ENCODE measurements around the gene HSD17B8. TPM values are rescaled to one million over a fixed set of nuclear protein-coding genes. Genes with fewer than 3 reads are reported as not detected.
A peak's percentile ranks its signal among the peaks of the same experiment; 100 is the strongest.

HSD17B8 gene
- total RNA-seq, 1 donor from 2014 or later, result 13.4 TPM

- DNase-seq, result no peak
Measured at GRCh38 chr6:33192671-33193602, 11.5 kb upstream of the HSD17B8 start.

DNA sequence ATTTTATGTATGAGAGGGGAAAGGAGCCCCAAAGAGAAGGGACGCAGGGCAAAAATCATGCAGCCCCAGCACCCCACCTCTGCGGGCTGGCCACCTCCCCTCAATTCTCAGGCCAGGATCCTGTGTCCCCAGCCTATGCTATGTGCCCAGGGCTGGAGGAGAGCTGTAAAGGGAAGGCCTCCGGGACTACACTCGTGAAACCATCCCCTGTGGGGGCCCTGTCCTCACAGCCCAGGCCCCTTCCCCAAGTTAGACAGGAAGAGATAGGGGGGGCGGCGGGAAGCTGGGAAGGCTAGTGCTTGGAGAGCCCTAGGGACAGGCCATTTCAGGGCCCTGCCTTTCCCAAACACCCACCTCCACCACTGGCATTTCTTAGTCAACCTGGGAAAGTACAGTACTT, 10.8 kb upstream of the HSD17B8 start:
- DNase-seq, result no peak

GRCh38 chr6:33194431-33194979, 9.9 kb upstream of the HSD17B8 start:
- DNase-seq, result no peak

DNA sequence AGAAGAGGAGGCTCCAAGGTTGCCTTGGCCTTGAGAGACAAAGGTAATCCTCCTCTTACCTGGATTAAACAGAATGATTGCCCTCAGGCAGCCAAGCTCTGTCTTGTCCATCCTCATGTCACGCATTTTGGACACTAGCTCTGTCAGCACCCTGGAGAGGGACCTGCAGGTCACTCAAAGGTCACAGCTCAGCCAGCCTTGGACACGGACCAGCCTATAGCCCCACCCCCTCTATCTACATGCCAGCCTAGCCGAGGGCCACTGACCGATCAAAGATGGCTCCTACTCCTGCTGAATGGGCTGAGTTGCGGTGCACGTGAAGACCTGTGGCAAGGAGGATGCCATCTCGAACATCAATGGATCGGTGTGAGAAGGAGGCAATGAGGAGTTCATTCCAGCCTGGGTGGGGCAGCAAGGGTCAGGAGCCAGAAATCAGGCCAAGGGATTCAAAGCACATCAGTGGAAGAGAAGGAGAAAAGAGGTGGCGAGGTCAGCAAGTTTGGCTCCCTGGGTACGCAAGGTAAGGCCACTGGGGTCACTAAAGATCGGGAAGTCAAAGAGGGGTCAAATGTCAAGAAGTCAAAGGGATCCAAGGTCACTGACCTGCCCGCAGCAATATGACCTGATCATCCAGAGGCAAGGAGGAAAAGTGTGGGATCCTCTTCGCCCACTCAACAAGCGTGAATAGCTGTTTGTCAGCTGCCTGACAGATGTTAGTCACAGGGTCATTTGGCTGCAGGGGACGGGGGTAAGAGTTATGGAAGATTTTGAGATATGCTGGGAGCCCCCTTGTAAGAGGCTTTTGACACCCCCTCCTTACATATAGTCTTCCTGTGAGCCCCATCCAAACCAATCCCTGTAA, 8.9 kb upstream of the HSD17B8 start:
- DNase-seq, result no peak

- no peak for DNase-seq
Measured at GRCh38 chr6:33197431-33198048, 6.9 kb upstream of the HSD17B8 start.

DNA sequence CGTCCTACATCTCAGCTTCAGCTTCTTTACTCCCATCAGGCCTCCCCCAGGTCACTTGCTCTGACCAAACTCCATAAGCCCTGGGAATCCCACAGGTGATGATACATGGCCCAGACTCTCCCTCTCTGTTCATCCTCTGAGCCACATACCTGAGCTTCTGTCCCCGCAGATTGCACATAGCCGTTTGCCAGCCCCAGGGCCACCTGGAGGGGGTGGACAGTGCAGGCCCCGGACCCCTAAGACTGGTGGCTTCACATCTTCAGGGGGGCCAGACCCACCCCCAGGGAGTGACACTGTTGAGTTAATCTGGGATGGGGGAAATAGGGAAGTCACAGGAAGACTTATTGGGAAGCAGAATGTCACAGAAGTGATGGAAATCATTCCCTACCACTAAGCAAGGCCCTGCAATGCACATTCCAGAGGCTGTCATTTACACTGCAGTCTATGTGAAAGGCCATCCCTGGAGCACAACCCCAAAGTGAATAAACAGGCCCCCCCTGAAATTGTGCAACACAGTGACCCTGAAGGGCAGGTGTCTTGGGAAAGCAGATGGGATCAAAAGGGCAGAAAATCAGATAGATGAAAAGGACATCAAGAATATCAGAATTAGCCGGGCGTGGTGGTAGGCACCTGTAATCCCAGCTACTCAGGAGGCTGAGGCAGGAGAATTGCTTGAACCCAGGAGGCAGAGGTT, 6.1 kb upstream of the HSD17B8 start:
- no peak for DNase-seq

DNA sequence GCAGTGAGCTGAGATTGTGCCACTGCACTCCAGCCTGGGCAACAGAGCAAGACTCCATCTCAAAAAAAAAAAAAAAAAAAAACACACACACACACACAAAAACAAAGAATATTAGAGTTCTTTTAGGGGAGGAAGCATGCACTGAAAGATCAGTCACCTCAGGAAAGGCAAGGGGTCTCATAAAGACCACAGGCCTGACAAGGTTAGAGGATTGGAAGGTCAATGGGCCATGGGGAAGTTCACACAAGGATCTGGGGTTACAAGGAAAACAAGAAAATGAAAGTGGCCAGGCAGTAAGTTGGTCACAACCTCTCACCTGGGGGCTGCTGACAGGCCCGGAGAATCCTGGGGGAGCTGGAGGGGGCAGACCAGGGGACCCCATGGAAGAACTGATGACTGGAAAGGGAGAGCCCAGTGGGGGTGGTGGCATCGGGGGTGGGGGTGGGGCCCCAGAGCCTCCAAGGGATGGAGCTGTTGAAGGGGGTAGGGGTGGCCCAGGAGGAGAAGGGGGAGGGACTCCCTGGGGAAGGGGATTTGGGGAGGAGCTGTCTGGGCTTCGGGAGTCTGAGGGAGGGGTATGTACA, 5.5 kb upstream of the HSD17B8 start:
- no peak for DNase-seq

DNA sequence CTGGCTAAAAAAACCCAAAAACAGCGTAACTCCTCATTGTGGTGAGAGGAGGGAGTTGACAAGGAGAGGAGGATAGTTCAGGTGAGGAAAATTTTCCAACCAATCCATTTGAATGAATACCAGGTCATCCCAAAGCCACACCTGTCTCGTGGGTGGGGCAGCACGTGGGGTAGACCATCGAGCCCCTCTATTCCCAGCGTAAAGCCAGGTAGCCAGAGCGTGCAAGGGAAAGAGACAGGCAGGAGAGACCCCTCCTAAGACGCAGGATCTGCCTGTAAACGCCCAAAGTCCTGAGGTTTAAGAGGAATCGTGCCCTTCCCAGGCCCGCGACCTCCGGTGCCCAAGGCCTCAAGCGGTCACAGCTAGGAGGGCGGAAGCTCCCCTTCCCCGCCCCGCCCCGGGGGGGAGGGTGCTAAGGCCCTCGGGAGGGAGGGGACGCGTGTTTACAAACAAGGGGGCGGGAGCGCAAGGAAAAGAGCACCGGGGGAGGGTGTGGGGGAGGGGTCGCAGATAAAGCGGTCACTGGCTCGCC, 4.7 kb upstream of the HSD17B8 start:
- DNase-seq, result peak; percentile 69

DNA sequence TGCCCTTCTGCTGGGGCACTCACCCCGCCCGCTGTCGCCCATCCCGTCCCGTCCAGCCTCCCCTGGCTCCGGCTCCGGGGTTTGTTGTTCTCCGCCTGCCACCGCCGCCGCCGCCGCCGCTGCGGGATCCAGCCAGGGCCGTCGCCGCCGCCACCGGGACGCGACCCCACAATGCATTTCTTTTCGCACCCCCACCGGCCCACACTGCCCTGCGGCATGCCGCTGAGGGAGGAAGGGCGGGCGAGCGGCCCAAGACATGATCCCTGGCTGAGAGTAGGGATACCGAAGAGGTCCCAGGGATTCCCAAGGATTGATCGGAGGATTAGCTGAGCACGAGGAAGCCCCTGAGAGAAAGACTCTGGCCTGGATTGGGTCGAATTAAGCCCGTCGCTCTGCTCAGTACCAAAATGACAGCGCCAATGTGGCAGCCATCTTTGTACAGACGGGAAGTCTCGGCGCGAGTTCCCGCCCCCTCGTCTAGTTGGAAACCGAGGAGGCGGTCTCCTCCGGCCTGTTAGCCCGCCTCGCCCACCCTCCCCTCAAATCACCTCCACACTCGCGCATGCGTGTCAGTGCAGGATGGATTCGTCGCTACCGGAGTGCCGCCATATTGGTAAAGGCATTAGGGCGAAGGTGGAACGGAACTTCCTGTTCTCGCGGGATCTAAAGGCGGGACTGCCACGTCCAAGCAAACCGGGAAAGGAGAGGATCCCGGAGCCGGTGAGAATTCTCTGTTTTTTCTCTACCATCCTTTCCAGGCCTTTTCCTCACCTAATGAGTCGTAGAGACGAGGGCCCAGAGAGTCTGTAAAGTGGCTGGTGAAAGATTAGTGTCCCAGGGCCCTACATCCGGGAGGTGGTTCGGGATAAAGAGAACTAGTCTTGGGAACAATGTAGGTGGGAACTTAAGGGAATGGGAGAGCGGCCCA, 4.0 kb upstream of the HSD17B8 start, which contains the start of the genes RXRB and SLC39A7:
RXRB (minus strand) TSS at position 447 of the 928 bp plus-strand sequence; CDS start at position 258, 189 bp downstream.
SLC39A7 (plus strand) TSS at position 649 of the 928 bp plus-strand sequence. CDS start 379 bp downstream, outside the sequence.
- DNase-seq, result peak; percentile 100

DNA sequence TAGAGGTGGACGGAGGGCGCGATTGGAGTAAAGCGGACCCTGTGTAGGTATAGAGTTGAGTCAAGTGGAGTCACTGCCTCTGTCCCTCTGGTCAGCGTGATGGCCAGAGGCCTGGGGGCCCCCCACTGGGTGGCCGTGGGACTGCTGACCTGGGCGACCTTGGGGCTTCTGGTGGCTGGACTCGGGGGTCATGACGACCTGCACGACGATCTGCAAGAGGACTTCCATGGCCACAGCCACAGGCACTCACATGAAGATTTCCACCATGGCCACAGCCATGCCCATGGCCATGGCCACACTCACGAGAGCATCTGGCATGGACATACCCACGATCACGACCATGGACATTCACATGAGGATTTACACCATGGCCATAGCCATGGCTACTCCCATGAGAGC, 3.3 kb upstream of the HSD17B8 start:
- DNase-seq, result no peak

- DNase-seq, result no peak
Measured at GRCh38 chr6:33201935-33202334, 2.5 kb upstream of the HSD17B8 start.

DNA sequence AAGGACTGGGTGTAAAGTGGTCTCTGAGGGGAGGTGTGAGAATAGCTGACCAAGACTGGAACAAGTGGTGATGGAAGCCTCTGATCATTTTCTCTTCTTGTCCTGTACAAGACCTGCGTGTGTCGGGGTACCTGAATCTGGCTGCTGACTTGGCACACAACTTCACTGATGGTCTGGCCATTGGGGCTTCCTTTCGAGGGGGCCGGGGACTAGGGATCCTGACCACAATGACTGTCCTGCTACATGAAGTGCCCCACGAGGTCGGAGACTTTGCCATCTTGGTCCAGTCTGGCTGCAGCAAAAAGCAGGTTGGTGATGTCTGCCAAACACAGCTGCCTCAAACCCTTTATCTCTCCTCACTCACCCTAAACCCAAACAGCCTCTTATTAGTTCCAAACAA, 1.7 kb upstream of the HSD17B8 start:
- DNase-seq, result no peak

DNA sequence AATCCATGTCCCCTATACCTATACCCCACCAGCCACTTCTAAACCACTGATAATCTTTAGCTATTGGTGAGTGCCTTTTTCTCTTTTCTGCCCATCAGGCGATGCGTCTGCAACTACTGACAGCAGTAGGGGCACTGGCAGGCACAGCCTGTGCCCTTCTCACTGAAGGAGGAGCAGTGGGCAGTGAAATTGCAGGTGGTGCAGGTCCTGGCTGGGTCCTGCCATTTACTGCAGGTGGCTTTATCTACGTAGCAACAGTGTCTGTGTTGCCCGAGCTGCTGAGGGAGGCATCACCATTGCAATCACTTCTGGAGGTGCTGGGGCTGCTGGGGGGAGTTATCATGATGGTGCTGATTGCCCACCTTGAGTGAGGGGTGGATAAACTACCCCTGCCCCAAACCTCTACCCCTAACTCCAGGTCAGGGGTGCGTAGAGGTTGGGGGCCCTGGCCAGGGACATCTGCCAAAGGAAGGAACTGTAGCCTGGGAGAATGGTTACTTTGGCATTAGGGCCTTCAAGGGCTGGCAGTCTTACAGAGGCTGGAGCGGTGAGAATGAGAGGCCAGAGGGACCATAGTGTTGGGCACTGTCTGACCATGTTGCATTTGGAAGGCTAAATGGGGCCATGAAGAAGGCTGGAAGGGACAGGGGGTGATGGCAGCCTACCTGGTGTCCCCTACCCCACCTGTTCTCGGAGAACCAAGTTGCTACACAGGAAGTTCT, 851 bp upstream of the HSD17B8 start:
- DNase-seq, result no peak

- no peak for DNase-seq
Measured at GRCh38 chr6:33204165-33204414, 365 bp upstream of the HSD17B8 start.

- no peak for DNase-seq
Measured at GRCh38 chr6:33205191-33206026, 954 bp downstream of the HSD17B8 start.

DNA sequence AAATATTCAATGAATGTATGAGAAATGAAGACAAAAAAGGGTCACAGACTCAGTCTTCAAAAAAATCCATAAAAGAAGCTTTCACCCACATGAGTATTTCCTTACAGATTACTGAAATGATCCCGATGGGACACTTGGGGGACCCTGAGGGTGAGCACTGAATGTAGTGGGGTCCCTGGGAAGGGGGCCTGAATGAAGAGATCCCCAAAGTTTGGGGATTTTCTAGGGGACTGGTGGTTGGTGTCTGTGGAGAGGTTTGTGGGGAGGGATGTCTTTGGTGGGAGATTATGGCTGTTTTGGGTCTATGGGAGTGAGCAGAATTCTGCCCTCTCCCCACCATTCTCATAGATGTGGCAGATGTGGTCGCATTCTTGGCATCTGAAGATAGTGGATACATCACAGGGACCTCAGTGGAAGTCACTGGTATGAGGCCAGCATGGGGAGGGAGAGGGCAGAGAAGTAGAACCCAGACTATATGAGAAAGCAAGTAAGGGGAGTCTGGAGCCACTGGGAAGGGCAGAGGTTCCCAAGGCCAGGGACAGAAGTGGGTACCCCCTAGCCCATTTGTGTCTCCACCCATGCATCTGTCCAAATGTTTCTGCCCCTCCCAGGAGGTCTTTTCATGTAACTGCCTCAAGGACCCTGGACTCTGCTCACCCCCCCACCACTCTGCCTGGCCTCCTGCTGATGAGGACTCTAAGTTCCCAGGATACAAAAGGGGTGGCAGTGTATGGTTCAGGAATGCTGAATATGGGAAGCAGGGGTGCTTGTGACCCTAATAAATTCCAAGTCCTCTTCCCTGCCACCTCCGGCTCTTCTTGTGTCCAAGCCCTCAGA, 1.8 kb downstream of the HSD17B8 start:
- DNase-seq, result no peak

DNA sequence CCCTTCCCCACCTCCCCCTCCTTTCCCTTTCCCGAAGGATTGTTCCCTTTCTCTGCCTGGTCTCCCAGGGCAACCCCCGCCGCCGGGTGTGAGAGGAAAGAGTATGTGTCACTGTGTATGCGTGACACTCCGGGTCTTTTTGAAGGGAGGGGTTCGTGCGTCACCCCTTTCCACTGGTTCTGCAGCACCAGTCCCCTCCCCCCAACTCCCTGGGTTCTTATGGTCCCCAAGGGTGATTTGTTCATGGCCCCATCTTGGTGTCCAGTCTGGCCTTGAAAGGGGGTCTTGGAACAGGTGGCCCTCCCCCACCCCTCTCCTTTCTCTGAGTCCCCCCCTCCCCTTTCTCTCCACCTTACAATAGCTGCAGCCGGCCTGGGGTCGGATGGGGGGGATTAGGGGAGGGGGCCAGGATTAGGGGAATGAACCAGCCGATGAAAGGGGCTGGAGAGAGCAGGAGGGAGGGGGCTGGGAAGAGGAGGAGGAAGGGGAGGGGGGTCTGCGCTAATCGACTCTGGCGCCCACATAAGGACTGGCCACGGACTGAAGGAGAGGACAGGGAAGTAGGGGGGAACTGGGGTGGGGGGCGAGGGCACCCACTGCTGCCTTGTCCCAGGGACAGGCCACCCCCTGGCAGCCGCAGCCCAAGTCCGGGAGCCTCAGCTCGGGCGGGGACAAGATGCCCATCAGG, 2.6 kb downstream of the HSD17B8 start:
- DNase-seq, result no peak

All from skin of body (tissue), 2 donors.